Activated CD4-positive, alpha-beta T cell treated with anti-CD3 and anti-CD28 coated beads, Interleukin-2, amount 50 U/mL, for 24 hours (primary cell): Measurements from ENCODE around the gene PRAF2.

ENCODE experiments used
- DNase-seq, 2 donors: peaks; one replicate each; pipeline ENCODE4 v3.0.0-alpha.2; 2020; ENCODE audit warnings: low read depth in 1 of 2, low spot score in 1 of 2

PRAF2 gene

GRCh38 chrX:49075347-49075746 lies 1.5 kb upstream of the PRAF2 start:
- DNase-seq, result no peak

- no peak for DNase-seq
Measured at GRCh38 chrX:49072712-49073095, 1.1 kb downstream of the PRAF2 start.

- DNase-seq, result no peak
Measured at GRCh38 chrX:49071877-49072711, 1.7 kb downstream of the PRAF2 start.

DNA sequence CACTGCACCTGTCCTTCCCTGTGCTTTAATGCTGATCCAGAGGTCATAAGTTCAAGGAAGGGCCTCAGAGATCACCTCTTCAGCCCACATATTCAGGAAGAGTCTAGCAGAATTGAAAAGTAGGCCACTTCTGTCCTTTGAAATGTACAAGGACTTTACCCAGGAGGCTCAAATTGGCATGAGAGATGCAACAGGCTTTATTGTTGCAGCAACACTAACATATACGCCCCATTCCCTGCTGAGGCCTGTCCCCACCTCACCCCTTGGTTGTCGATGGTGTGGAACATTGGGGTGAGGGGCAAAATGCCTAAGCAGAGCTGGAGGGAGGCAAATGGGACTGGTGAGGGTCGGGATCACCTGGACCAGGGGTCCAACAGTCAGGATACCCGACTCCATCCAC lies 2.8 kb downstream of the PRAF2 start:
- no peak for DNase-seq

GRCh38 chrX:49069038-49069437 lies 4.8 kb downstream of the PRAF2 start:
- no peak for DNase-seq

DNA sequence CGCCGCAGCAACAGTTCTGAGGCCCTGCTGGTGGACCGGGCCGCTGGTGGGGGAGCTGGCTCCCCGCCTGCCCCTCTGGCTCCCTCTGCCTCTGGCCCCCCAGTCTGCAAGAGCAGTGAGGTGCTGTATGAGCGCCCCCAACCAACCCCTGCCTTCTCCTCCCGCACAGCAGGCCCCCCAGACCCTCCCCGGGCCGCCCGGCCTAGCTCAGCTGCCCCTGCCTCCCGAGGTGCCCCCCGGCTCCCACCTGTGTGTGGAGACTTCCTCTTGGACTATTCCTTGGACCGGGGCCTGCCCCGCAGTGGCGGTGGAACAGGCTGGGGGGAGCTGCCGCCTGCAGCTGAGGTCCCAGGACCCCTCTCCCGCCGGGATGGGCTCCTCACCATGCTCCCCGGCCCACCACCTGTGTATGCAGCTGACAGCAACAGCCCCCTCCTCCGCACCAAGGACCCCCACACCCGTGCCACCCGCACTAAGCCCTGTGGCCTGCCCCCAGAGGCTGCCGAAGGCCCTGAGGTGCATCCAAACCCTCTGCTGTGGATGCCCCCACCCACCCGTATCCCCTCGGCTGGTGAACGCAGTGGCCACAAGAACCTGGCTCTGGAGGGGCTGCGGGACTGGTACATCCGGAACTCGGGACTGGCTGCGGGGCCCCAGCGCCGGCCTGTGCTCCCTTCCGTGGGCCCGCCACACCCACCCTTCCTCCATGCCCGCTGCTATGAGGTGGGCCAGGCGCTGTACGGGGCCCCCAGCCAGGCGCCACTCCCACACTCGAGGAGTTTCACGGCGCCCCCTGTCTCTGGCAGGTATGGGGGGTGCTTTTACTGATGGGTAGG lies 6.3 kb downstream of the PRAF2 start:
- DNase-seq, result no peak

DNA sequence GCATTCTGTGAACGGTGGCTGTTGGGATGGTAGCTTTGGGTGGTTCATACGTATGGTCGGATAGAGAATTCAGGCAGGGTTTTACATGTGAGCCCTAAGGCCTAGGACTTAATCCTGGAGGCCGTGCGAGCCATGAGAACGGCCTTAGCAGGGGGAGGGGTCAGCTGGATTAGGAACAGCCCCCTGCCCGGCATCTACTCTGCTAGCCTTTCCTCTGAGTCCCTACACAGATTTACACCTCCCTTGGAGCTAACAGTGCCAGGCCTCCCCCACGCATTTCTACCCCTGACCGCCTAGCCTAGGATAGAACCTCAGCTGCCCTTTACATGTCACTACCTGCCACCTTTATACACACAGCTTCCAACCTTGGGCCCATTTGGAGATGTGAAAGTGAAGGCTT lies 7.1 kb downstream of the PRAF2 start:
- DNase-seq, result no peak

GRCh38 chrX:49066278-49066677 lies 7.5 kb downstream of the PRAF2 start:
- no peak for DNase-seq

GRCh38 chrX:49064735-49065134 lies 9.1 kb downstream of the PRAF2 start:
- DNase-seq, result no peak

GRCh38 chrX:49064303-49064702 lies 9.5 kb downstream of the PRAF2 start:
- DNase-seq, result no peak

DNA sequence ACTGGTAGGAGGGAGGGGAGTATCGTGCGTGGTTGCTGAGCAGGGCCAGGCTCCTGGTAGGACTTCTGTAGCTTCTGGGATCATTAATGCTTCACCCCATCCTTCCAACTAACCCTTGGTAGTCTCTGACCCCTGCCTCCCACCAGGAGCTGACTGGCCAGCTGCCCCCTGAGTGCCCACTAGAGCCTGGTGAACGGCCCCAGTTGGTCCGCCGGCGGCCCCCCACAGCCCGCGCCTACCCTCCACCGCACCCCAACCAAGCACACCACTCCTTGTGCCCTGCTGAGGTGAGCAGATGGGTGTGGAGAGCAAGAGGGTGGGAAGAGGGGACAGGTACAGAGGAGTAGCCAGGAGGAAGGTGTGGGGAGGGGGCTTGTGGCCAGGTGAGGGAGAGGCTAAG lies 10.1 kb downstream of the PRAF2 start:
- DNase-seq, result no peak

DNA sequence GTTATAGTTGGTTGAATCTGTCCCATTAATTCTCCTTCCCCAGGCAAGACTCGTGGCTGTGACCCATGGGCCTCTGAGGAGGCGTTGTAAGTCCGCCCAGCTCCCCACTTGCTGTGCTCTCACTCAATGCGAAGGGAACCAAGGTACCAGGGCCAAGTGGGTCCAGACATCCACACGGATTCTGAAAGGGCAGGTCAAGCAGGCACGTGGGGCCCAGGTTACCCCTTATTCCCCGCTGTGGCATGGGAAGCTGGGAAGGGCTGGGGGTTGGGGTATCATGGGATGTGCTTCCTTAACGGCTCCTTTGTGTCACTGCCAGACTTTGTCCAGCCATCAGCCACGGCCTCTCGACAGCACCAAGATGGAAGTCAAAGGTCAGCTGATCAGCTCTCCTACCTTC lies 11.9 kb downstream of the PRAF2 start:
- no peak for DNase-seq

GRCh38 chrX:49061490-49061889 lies 12.3 kb downstream of the PRAF2 start:
- no peak for DNase-seq

DNA sequence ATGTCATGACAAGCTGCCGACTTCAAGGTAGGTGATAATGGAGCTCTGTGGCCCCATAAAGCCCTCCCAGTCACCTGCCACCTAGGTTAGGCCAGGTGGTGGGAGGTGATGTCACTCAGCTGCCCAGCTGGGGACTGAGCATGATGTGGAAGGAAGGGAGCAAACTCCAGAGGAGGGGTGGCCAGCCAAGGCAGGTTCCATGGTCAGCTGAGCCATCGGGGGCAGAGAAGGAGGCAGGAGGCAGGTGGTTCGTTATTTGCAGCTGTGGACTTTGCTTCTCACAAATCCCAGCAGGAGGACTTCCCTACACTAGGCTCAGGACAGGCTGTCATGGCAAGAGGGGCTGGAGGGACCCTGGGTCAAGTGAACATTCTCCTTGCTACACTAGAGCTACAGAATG lies 12.9 kb downstream of the PRAF2 start:
- no peak for DNase-seq

DNA sequence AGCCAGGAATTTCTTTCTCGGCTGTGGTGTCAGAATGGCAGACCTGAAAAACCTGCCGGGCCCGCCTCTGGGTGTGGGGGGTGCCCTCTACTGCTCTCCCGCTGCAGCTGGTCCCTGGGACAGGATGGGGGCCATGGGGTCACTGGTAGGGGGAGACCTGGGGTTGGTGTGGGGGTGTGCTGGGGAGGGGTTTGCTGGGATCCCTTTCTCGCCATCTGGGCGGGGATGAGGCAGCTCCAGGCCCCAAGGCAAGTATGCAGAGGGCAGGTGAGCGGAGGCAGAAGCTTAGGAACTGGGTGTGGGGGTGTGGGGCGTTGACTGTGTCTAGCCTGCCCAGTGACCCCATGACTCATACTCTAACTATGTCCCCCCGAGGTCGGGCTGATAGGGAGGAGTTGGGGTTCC lies 14.1 kb downstream of the PRAF2 start:
- no peak for DNase-seq

- no peak for DNase-seq
Measured at GRCh38 chrX:49059201-49059600, 14.6 kb downstream of the PRAF2 start.

GRCh38 chrX:49058794-49059193 lies 15.0 kb downstream of the PRAF2 start, which contains the start of gene CCDC120:
CCDC120 (plus strand) TSS chrX:49058999; CDS start chrX:49062042, 3,043 bp downstream.
- no peak for DNase-seq

DNA sequence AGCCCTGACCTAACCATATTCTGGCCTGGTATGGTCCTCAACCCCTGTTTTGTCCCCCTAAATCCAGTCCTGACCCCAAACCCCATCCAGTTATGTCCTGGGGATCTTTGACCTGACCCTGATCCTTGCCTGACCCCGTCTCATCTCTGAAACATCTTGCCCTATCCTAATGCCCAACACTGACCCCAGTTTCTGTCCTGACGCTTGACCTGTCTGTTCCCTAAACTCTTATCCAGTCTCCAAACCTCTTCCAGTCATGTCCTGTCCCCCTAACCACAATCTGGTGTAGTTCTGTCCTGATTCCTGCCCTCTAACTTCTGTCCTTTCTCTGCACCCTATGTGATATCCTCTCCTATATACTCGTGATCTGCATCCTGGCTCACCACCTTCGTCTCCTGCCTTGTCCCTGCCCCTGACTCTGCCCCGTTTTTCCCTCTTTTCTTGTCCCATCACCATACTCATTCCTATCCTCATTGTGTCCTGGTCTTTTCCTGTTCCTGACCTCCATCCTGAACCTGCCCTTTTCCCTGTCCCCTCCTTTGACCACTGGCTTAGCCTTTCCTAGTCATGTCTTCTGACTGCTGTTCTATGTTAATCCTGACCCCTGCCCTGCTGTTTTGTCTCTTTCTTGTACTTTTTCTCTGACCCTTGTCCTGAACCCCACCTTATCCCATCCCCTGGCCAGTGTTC lies 19.6 kb downstream of the PRAF2 start:
- no peak for DNase-seq

- DNase-seq, result peak; percentile 20 to 37
Measured at GRCh38 chrX:49053223-49054072, 20.4 kb downstream of the PRAF2 start.

DNA sequence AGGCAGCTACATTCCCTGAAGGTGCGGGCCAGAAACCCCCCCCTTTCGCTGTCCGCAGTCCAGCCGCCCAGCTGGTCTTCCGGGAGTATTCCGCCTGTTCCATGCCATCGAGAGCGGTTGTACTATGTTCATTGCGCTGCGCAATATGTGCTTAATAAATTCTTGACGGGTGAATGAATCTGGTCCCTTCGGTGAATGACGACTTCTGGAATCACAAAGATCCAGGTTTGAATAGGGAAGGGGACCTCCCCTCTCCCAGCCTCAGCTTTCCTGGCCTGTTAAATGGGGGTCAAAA lies 29.9 kb downstream of the PRAF2 start:
- no peak for DNase-seq
